Stimulated activated CD4-positive, alpha-beta T cell treated with anti-CD3 and anti-CD28 coated beads, Interleukin-12 subunit alpha, Interleukin-12 subunit beta, amount 100 ng/mL, for 48 hours (primary cell): ENCODE results near the gene RUNDC3A.
A peak's percentile ranks its signal among the peaks of the same experiment; 100 is the strongest.

Source experiments
- DNase-seq, 3 donors: peaks; one replicate each; pipeline ENCODE4 v3.0.0-alpha.2; 2020; ENCODE audit warnings: low read depth in 2 of 3, low spot score in 1 of 3

RUNDC3A gene

GRCh38 chr17:44308320-44308818 lies at the start of gene RUNDC3A:
Gene RUNDC3A (plus strand): TSS chr17:44308601. CDS start chr17:44308833, 232 bp downstream.
- peak; percentile 66 to 78 (median 76) for DNase-seq

- DNase-seq: no peak
Observed at GRCh38 chr17:44258811-44259351, 49.5 kb upstream of the RUNDC3A start.

DNA sequence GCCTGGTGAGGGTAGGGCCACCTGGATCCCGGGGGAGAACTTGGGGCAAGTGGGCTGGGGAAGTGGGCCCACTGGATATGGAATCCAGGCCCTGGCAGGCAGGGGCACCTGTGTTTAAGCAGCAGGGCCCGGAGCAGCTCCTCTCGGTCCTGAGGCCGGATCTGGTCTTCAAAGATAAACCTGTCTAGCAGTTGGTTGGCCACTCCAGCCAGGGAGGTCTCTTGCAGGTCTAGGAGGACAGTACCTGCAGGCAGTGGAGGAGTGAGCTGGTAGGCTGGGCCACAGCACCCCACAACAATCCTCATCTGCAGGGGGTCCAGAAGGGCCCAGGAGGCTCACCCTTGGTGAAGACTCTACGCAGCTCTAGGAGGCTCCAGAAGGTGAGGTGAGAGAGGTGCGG lies 48.1 kb upstream of the RUNDC3A start:
- DNase-seq: no peak

DNA sequence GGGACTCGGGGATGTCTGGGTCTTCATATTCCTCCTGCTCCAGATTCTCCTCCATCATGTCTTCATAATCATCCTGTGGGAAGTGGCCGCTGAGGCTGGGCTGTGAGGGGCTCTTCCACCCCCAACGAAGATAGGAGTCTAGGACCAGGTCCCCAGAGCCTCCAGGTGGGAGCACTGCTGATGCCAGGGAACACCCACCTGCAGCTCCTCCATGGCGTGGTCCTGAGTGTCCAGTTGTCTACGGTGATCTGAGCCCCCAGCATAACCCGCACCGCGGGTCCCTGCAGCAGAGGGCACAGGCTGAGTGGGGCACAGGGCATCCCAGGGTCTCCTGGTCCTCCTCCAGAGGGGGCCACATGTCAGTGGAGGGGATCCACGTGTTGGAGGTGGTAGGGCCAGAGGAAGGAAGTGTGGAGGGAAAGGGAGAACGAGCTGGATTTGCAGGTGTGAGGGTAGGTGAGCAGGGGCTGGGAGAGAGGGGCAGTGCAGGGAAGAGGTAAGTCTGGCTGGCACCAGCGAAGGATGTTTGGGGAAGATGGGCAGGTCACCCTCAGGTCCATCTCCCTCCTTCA lies 45.7 kb upstream of the RUNDC3A start:
- DNase-seq: no peak

DNA sequence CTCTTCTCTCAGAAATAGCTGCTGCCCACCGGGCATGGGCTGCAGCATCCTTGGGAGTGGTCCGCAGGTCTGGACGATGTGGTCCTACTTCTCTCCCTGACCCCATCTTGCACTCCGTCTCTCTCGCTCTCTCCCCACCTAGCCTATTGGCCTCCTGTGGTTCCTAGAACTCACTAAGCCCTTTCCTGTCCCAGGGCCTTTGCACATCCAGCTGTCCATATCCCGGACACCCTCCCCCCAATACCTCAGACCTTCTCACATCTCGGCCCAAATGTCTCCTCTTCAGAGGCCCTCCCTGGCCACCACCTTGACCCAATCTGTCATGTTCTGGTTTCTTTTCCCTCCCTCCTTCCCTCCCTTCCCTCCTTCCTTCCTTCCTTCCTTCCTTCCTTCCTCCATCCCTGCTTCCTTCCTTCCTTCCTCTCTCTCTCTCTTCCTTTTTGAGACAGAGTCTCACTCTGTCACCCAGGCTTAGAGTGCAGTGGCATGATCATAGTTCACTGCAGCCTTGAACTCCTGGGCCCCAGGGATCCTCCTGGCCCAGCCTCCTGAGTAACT lies 45.0 kb upstream of the RUNDC3A start:
- DNase-seq: no peak

- DNase-seq: no peak
Observed at GRCh38 chr17:44266402-44267164, 41.8 kb upstream of the RUNDC3A start.

GRCh38 chr17:44267165-44267455 lies 41.3 kb upstream of the RUNDC3A start:
- no peak for DNase-seq

GRCh38 chr17:44267818-44268490 lies 40.4 kb upstream of the RUNDC3A start, which contains the start of gene SLC4A1:
Gene SLC4A1 (minus strand): TSS chr17:44268135. CDS start chr17:44262866, 5,269 bp downstream.
- no peak for DNase-seq

- no peak for DNase-seq
Observed at GRCh38 chr17:44268709-44269534, 39.5 kb upstream of the RUNDC3A start.

GRCh38 chr17:44269535-44270240 lies 38.7 kb upstream of the RUNDC3A start:
- no peak for DNase-seq

GRCh38 chr17:44272321-44272951 lies 36.0 kb upstream of the RUNDC3A start:
- no peak for DNase-seq

DNA sequence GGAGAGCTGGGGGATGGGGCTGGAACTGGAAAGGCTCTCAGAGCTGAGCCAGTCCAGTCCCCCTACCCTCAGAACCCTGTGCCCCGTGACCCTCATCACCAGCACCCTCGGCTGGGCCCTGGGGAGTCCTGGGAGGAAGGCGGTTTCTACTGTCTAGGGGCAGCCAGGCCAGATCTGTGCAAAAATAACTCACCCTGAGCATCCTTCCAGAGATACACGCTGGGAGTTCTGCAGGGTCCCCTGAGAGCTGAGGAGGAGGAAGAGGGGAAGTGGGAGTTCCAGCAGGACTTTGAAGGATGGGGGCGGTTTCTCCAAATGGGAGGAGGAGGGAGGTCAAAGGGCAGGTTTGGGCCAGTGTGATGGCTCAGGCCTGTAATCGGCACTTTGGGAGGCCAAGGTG lies 35.4 kb upstream of the RUNDC3A start:
- no peak for DNase-seq

DNA sequence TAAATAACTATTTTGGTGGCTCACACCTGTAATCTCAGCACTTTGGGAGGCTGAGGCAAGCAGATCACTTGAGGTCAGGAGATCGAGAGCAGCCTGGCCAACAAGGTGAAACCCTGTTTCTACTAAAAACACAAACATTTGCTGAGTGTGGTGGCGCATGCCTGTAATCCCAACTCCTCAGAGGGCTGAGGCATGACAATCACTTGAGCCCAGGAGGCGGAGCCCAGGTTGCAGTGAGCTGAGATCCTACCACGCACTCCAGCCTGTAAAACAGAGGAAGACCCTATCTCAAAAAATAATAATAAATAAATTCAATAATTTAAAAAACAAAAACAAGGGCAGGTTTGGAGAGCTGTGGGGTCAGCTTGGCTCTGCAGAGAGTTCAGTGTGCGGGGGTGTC lies 34.8 kb upstream of the RUNDC3A start:
- DNase-seq: no peak

DNA sequence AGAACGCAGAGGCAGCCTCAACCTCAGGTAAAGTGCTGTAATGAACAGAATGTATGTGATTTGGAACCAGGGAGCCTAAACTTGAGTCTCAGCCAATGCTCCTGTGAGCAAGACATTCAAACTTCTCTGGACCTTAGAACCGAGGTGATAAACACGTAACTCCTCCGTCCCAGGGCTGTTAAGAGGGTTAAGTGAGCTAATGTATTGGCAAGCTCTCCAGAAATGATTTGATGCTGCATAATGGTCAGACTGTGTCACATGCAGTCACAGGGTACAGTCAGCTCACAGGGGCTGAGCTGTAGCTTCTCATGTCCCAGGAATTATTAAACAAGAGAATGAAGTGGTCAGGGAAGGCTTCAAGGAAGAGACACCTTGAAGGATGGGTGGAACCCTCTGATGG lies 30.4 kb upstream of the RUNDC3A start:
- DNase-seq: no peak

DNA sequence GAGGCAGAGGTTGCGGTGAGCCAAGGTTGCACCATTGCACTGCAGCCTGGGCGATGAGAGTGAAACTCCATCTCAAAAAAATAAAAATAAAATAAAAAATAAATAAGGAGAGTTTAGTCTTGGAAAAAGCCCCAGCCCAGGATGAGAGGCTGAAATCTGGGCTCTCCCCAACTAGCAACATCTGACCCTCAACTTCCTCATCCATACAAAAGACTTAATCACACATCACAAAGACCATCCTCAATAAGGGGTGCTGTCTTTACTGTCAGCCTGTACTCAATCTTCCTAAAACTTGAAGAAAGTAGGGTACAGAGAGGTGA lies 29.1 kb upstream of the RUNDC3A start:
- DNase-seq: no peak

- peak in 1 of 3 donors; percentile 8 for DNase-seq
Observed at GRCh38 chr17:44279666-44280391, 28.6 kb upstream of the RUNDC3A start.

DNA sequence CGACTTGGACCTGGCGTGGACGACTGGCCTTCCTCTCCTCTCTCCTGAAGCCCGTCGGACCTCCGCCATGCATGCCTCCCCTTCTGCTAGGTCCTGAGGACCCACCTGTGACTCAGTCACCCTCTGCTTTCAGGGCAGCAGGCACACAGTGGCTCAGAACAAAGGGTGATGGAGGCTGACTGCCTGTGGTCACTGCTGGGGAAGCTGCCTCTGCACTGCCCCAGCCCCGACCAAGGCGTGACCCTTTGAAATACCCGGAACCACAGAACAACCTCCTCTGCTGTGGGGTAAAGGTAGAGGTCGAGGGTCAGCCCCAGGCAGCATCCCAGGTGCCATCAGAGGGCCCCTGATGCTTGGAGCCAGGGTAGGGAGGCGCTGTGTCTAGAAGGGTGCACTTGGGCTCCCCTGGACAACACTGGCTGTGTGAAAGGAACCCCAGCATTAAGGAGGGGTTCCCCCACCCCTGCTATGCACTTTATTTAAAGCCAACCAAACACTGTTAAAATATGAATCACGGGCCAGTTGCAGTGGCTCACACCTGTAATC lies 27.9 kb upstream of the RUNDC3A start:
- DNase-seq: no peak

DNA sequence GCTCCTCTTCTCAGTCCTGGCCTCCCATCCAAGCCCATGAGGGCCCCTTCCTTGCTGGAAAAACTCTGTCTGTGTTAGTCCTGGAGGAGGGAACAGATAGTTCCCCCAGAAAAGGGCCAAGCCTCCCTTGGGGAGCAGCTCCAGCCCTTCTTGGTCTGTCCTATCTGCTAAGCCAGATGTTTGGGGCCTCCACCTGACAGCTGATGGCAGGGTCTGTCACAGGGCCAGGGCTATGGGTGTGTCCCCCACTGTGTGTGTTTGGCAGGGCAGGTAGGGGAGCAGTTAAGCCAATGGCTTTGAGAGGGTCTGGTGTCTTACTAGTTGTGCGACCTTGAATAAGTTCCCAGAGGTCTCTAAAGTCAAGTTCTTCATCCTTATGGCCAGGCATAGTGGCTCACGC lies 26.8 kb upstream of the RUNDC3A start:
- no peak for DNase-seq

DNA sequence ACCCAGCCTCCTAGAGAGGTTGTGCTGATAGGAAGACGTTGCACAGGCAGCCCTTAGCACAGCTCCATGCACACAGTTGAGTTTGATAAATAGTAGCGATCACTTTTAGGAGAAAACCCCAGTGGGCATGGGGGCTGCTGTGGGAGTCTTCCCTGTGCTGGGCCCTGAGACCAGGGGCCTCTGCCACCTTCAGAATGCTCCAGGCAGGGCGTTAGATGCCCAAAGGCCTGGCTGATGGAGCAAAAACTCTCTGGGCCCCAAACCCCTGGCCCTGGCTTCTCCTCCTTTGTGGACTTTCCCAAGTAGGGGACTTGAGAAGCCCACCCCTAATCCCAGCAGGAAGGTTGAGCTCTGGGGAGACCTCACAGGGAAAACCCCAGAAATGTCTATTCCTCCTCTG lies 26.1 kb upstream of the RUNDC3A start:
- no peak for DNase-seq
